ENCODE results near the gene RGS7. TPM values are rescaled to one million over a fixed set of nuclear protein-coding genes. Genes with fewer than 3 reads are reported as not detected.

The RGS7 gene
- polyA plus RNA-seq, 1 donor from 2014 or later: 24.2 TPM

- Histone ChIP-seq H3K27me3 (ENCODE audit: insufficient read depth, low read depth, low read length) (no peaks in the 10 kb centered on the region), H4K20me1 (ENCODE audit: insufficient read depth) (no peaks in the 10 kb centered on the region), H3F3A (ENCODE audit: insufficient read depth, low read length, poor library complexity, severe bottlenecking) (no peaks in the 10 kb centered on the region), H3K79me2 (replicated peaks; ENCODE audit: insufficient read depth, low read length) (no peaks in the 10 kb centered on the region), H3K9me3 (ENCODE audit: low read length) (no peaks in the 10 kb centered on the region), H3K4me2 (ENCODE audit: low read length) (no peak overlapping the region), H2AFZ (ENCODE audit: low read depth, low read length) (no peak overlapping the region), H3K9ac (ENCODE audit: low read length) (no peak overlapping the region), H3K4me3 (ENCODE audit: low read length) (no peak overlapping the region), H3K9me2 (ENCODE audit: insufficient read depth, low read length) (no peaks in the 10 kb centered on the region), H3K36me3 (ENCODE audit: insufficient read depth, low read length) (no peaks in the 10 kb centered on the region), H3K27ac (ENCODE audit: low read length) (no peak overlapping the region)
- no peak for TF ChIP-seq SMC3 (conservative IDR thresholded peaks at IDR 0.05; ENCODE audit: poor library complexity)
- TF ChIP-seq EZH2 (IDR thresholded peaks at IDR 0.05; ENCODE audit: borderline replicate concordance, insufficient read depth, low read length, poor library complexity, severe bottlenecking): no peak
- TF ChIP-seq REST (IDR thresholded peaks at IDR 0.05; ENCODE audit: borderline replicate concordance): no peak
- TF ChIP-seq CTCF (IDR thresholded peaks at IDR 0.05; ENCODE audit: poor library complexity, severe bottlenecking): no peak
- TF ChIP-seq MXI1 (conservative IDR thresholded peaks at IDR 0.05; ENCODE audit: poor library complexity, severe bottlenecking): no peak
- TF ChIP-seq TAF1 (IDR thresholded peaks at IDR 0.05; ENCODE audit: low read depth): no peak
- TF ChIP-seq RAD21 (conservative IDR thresholded peaks at IDR 0.05): no peak
- no peak for TF ChIP-seq POLR2AphosphoS5 (IDR thresholded peaks at IDR 0.05)
- no peak for TF ChIP-seq EP300 (conservative IDR thresholded peaks at IDR 0.05; ENCODE audit: poor library complexity, severe bottlenecking)
Observed at GRCh38 chr1:241048622-241049021, 308.4 kb downstream of the RGS7 start.

DNA sequence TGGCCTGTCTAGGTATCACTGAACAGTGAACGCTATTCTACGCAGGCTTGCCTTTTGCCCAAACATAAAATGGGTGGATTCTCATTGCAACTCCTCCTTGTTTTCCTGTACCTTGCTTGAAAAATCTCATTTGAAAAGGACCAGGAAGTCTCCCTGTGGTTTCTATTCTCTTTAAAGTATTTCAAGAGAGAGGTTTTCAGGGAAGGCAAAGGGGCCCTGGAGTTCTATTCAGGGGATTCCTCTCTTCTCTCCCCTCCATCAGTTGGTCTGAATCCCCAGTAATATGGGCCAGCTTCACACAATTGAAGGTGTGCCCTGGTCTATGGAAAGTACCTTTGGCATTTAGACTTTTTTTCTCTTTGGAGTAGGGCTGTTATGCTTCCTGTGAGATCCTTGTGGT lies 311.3 kb downstream of the RGS7 start:
- Histone ChIP-seq H4K20me1 (ENCODE audit: insufficient read depth) (no peaks in the 10 kb centered on the region), H3F3A (ENCODE audit: insufficient read depth, low read length, poor library complexity, severe bottlenecking) (no peaks in the 10 kb centered on the region), H3K27ac (ENCODE audit: low read length) (no peak overlapping the region), H3K9me3 (ENCODE audit: low read length) (no peaks in the 10 kb centered on the region), H3K9ac (ENCODE audit: low read length) (no peak overlapping the region), H3K36me3 (ENCODE audit: insufficient read depth, low read length) (no peaks in the 10 kb centered on the region), H3K9me2 (ENCODE audit: insufficient read depth, low read length) (no peaks in the 10 kb centered on the region), H3K4me2 (ENCODE audit: low read length) (no peak overlapping the region), H2AFZ (ENCODE audit: low read depth, low read length) (no peak overlapping the region), H3K27me3 (ENCODE audit: insufficient read depth, low read depth, low read length) (no peaks in the 10 kb centered on the region), H3K4me3 (ENCODE audit: low read length) (no peak overlapping the region), H3K79me2 (replicated peaks; ENCODE audit: insufficient read depth, low read length) (no peaks in the 10 kb centered on the region)
- no peak for TF ChIP-seq POLR2AphosphoS5 (IDR thresholded peaks at IDR 0.05)
- TF ChIP-seq REST (IDR thresholded peaks at IDR 0.05; ENCODE audit: borderline replicate concordance): no peak
- no peak for TF ChIP-seq SMC3 (conservative IDR thresholded peaks at IDR 0.05; ENCODE audit: poor library complexity)
- TF ChIP-seq RAD21 (conservative IDR thresholded peaks at IDR 0.05): no peak
- no peak for TF ChIP-seq MXI1 (conservative IDR thresholded peaks at IDR 0.05; ENCODE audit: poor library complexity, severe bottlenecking)
- TF ChIP-seq TAF1 (IDR thresholded peaks at IDR 0.05; ENCODE audit: low read depth): no peak
- TF ChIP-seq EP300 (conservative IDR thresholded peaks at IDR 0.05; ENCODE audit: poor library complexity, severe bottlenecking): no peak
- no peak for TF ChIP-seq CTCF (IDR thresholded peaks at IDR 0.05; ENCODE audit: poor library complexity, severe bottlenecking)
- TF ChIP-seq EZH2 (IDR thresholded peaks at IDR 0.05; ENCODE audit: borderline replicate concordance, insufficient read depth, low read length, poor library complexity, severe bottlenecking): no peak
